GM23338 (cell line): ENCODE results near the gene STRN. TPM values are rescaled to one million over a fixed set of nuclear protein-coding genes. Genes with fewer than 3 reads are reported as not detected.
"Not testable (repeated sequence)": the region's sequence is repeated elsewhere in the genome, so short reads cannot be mapped to it uniquely, and the experiment has no call there.

Experiments used
- ATAC-seq: fragments of 200-7000 bp; cut with Tn5 transposase; 3 replicates; pipeline ENCODE4 v1.9.1; 2020
- DNase-seq: peaks from one replicate; pipeline ENCODE4 v3.0.0-alpha.2; 2015; ENCODE audit warnings: low spot score
- H2AFZ ChIP-seq: fragments of 200-600 bp; sonication (generic); 2 replicates; pipeline ENCODE4 v1.8.0; 2016; ENCODE audit warnings: antibody characterized with exemption, mild to moderate bottlenecking, moderate library complexity
- H3F3A ChIP-seq: fragments of 200-600 bp; sonication (generic); replicated peaks from 2 replicates; pipeline ENCODE4 v1.8.0; 2017; ENCODE audit warnings: antibody characterized with exemption, mixed run types, low read depth
- H3K27ac ChIP-seq: fragments of 200-600 bp; sonication (generic); 2 replicates; pipeline ENCODE4 v1.6.1; 2016; ENCODE audit warnings: low read depth
- H3K27me3 ChIP-seq: fragments of 200-600 bp; sonication (generic); 2 replicates; pipeline ENCODE4 v1.8.0; 2016; ENCODE audit warnings: mild to moderate bottlenecking, mixed run types, moderate library complexity; ENCODE audit not compliant: insufficient read depth
- H3K36me3 ChIP-seq: fragments of 200-600 bp; sonication (generic); 2 replicates; pipeline ENCODE4 v1.8.0; 2016; ENCODE audit warnings: mild to moderate bottlenecking; ENCODE audit not compliant: insufficient read depth
- H3K4me1 ChIP-seq: fragments of 200-600 bp; sonication (generic); 2 replicates; pipeline ENCODE4 v1.8.0; 2016; ENCODE audit warnings: mild to moderate bottlenecking, moderate library complexity; ENCODE audit not compliant: insufficient read depth
- H3K4me2 ChIP-seq: fragments of 200-600 bp; sonication (generic); 2 replicates; pipeline ENCODE4 v1.7.1; 2017; ENCODE audit warnings: mixed run types
- H3K4me3 ChIP-seq: fragments of 200-600 bp; sonication (generic); 2 replicates; pipeline ENCODE4 v1.6.1; 2016; ENCODE audit warnings: mixed run types
- H3K79me2 ChIP-seq: fragments of 200-600 bp; sonication (generic); replicated peaks from 2 replicates; pipeline ENCODE4 v1.8.0; 2017; ENCODE audit warnings: mild to moderate bottlenecking; ENCODE audit not compliant: insufficient read depth
- H3K9me2 ChIP-seq: fragments of 200-600 bp; sonication (generic); 2 replicates; pipeline ENCODE4 v1.8.0; 2017; ENCODE audit not compliant: insufficient read depth
- H4K20me1 ChIP-seq: fragments of 200-600 bp; sonication (generic); replicated peaks from 2 replicates; pipeline ENCODE4 v1.8.0; 2017; ENCODE audit warnings: mild to moderate bottlenecking; ENCODE audit not compliant: insufficient read depth
- H3K27ac Mint-ChIP-seq: 2 replicates; pipeline ENCODE4 v1.8.0; 2020; ENCODE audit warnings: inconsistent platforms, mild to moderate bottlenecking, moderate library complexity, mixed read lengths
- H3K27me3 Mint-ChIP-seq: 3 replicates; pipeline ENCODE4 v1.8.0; 2022; ENCODE audit warnings: low read depth, mild to moderate bottlenecking, moderate library complexity, mixed read lengths, inconsistent platforms; ENCODE audit not compliant: insufficient read depth, poor library complexity
- H3K36me3 Mint-ChIP-seq: 3 replicates; pipeline ENCODE4 v1.8.0; 2021; ENCODE audit warnings: low read depth, mild to moderate bottlenecking, inconsistent platforms, moderate library complexity, mixed read lengths
- H3K4me1 Mint-ChIP-seq: 3 replicates; pipeline ENCODE4 v1.8.0; 2020; ENCODE audit warnings: mild to moderate bottlenecking, inconsistent platforms, mixed read lengths
- H3K4me3 Mint-ChIP-seq: 3 replicates; pipeline ENCODE4 v1.8.0; 2021; ENCODE audit warnings: moderate library complexity, mild to moderate bottlenecking, inconsistent platforms, mixed read lengths
- H3K9me3 Mint-ChIP-seq: 3 replicates; pipeline ENCODE4 v1.8.0; 2020; ENCODE audit warnings: moderate library complexity, mild to moderate bottlenecking, inconsistent platforms, mixed read lengths
- CTCF ChIP-seq, 2 experiments: fragments of 200-600 bp in 1 of 2; sonication (generic) in 1 of 2; conservative IDR thresholded peaks; 2 replicates each; pipeline versions ENCODE4 v1.5.1 to v1.6.1; 2016 to 2017; ENCODE audit warnings: antibody characterized with exemption in 2 of 2, low read depth in 2 of 2, mild to moderate bottlenecking in 2 of 2, moderate library complexity in 1 of 2
- NANOG ChIP-seq: IDR thresholded peaks from 2 replicates; pipeline ENCODE4 v1.6.1; 2016; ENCODE audit warnings: antibody characterized with exemption, borderline replicate concordance
- polyA plus RNA-seq: library from polyadenylated mRNA; unstranded; fragments of >200 nt; fragmentation: Nextera tagmentation; extraction: Ambion mirVana; gene quantifications from 2 replicates; pipeline ENCODE4 v1.2.1, GENCODE V29; 2016
- total RNA-seq: library from RNA; depleted of rRNA; stranded (reverse); fragments of >200 nt; shearing (Covaris generic); gene quantifications from 2 replicates; pipeline ENCODE4 v1.2.3, GENCODE V29; 2014
- TF ChIP-seq, protein P1 (sequence below): fragments of 250-450 bp; sonication (Bioruptor Pico); IDR thresholded peaks from 2 replicates; pipeline ENCODE4 v1.5.0; 2020; ENCODE audit warnings: mild to moderate bottlenecking, moderate library complexity

The STRN gene
- total and polyA plus RNA-seq, 2 experiments from 2014 or later = 16.1 to 34.5 TPM

- not testable (repeated sequence) for H3K4me3 ChIP-seq, H2AFZ ChIP-seq, H3K9me3 Mint-ChIP-seq, H3K9me2 ChIP-seq, H4K20me1 ChIP-seq, H3K36me3 ChIP-seq, H3K4me3 Mint-ChIP-seq, H3F3A ChIP-seq, H3K27me3 ChIP-seq, ATAC-seq, H3K27me3 Mint-ChIP-seq
- Mint-ChIP-seq H3K36me3 (peaks cover 22% of the 10 kb centered on the region), H3K4me1 (peaks cover 22% of the 10 kb centered on the region), H3K27ac (peak overlapping the region; percentile 69; the same call in 1 of the 2 replicates)
- H3K4me1 ChIP-seq = peaks cover 29% of the 10 kb centered on the region; the same call in 1 of the 2 replicates
- H3K79me2 ChIP-seq = peaks cover 37% of the 10 kb centered on the region
- peak overlapping the region; percentile 8 for H3K4me2 ChIP-seq
- H3K27ac ChIP-seq = peak overlapping the region; percentile 67; the same call in 1 of the 2 replicates
- peak; percentile 32 for DNase-seq
- TF ChIP-seq NANOG = 0 out of 2 replicates have a peak, but pooled peaks have one; percentile 44
These were observed 39.9 kb downstream of the STRN start for GRCh38 chr2:36926175-36927132.

GRCh38 chr2:36922629-36923028, 43.7 kb downstream of the STRN start:
- H3K36me3 ChIP-seq, H3K9me2 ChIP-seq, H3K27me3 ChIP-seq, H2AFZ ChIP-seq, H3K4me2 ChIP-seq, H3F3A ChIP-seq, ATAC-seq, H3K27me3 Mint-ChIP-seq, H4K20me1 ChIP-seq, H3K27ac ChIP-seq, DNase-seq, H3K4me3 ChIP-seq, H3K4me3 Mint-ChIP-seq, H3K9me3 Mint-ChIP-seq: not testable (repeated sequence)
- H3K4me1 ChIP-seq = peaks cover 31% of the 10 kb centered on the region
- Mint-ChIP-seq H3K4me1 (peaks cover 26% of the 10 kb centered on the region), H3K36me3 (peaks cover 22% of the 10 kb centered on the region), H3K27ac (peak overlapping the region; percentile 66; the same call in 1 of the 2 replicates)
- H3K79me2 ChIP-seq = peaks cover 16% of the 10 kb centered on the region

- no peak overlapping the region for H3K4me3 ChIP-seq
- ATAC-seq (no peak), DNase-seq (no peak)
- H3K4me3 Mint-ChIP-seq = no peak overlapping the region
- H3K27ac Mint-ChIP-seq = no peak overlapping the region
- no peaks in the 10 kb centered on the region for H4K20me1 ChIP-seq
- H3K36me3 ChIP-seq = peaks cover 5% of the 10 kb centered on the region; the same call in 1 of the 2 replicates
- H2AFZ ChIP-seq = no peak overlapping the region
- H3K4me1 ChIP-seq = peaks cover 30% of the 10 kb centered on the region
- H3K36me3 Mint-ChIP-seq = peaks cover 22% of the 10 kb centered on the region
- no peaks in the 10 kb centered on the region for H3K9me3 Mint-ChIP-seq
- peaks cover 21% of the 10 kb centered on the region for H3K79me2 ChIP-seq
- no peak overlapping the region for H3K27ac ChIP-seq
- TF ChIP-seq, protein P1, sequence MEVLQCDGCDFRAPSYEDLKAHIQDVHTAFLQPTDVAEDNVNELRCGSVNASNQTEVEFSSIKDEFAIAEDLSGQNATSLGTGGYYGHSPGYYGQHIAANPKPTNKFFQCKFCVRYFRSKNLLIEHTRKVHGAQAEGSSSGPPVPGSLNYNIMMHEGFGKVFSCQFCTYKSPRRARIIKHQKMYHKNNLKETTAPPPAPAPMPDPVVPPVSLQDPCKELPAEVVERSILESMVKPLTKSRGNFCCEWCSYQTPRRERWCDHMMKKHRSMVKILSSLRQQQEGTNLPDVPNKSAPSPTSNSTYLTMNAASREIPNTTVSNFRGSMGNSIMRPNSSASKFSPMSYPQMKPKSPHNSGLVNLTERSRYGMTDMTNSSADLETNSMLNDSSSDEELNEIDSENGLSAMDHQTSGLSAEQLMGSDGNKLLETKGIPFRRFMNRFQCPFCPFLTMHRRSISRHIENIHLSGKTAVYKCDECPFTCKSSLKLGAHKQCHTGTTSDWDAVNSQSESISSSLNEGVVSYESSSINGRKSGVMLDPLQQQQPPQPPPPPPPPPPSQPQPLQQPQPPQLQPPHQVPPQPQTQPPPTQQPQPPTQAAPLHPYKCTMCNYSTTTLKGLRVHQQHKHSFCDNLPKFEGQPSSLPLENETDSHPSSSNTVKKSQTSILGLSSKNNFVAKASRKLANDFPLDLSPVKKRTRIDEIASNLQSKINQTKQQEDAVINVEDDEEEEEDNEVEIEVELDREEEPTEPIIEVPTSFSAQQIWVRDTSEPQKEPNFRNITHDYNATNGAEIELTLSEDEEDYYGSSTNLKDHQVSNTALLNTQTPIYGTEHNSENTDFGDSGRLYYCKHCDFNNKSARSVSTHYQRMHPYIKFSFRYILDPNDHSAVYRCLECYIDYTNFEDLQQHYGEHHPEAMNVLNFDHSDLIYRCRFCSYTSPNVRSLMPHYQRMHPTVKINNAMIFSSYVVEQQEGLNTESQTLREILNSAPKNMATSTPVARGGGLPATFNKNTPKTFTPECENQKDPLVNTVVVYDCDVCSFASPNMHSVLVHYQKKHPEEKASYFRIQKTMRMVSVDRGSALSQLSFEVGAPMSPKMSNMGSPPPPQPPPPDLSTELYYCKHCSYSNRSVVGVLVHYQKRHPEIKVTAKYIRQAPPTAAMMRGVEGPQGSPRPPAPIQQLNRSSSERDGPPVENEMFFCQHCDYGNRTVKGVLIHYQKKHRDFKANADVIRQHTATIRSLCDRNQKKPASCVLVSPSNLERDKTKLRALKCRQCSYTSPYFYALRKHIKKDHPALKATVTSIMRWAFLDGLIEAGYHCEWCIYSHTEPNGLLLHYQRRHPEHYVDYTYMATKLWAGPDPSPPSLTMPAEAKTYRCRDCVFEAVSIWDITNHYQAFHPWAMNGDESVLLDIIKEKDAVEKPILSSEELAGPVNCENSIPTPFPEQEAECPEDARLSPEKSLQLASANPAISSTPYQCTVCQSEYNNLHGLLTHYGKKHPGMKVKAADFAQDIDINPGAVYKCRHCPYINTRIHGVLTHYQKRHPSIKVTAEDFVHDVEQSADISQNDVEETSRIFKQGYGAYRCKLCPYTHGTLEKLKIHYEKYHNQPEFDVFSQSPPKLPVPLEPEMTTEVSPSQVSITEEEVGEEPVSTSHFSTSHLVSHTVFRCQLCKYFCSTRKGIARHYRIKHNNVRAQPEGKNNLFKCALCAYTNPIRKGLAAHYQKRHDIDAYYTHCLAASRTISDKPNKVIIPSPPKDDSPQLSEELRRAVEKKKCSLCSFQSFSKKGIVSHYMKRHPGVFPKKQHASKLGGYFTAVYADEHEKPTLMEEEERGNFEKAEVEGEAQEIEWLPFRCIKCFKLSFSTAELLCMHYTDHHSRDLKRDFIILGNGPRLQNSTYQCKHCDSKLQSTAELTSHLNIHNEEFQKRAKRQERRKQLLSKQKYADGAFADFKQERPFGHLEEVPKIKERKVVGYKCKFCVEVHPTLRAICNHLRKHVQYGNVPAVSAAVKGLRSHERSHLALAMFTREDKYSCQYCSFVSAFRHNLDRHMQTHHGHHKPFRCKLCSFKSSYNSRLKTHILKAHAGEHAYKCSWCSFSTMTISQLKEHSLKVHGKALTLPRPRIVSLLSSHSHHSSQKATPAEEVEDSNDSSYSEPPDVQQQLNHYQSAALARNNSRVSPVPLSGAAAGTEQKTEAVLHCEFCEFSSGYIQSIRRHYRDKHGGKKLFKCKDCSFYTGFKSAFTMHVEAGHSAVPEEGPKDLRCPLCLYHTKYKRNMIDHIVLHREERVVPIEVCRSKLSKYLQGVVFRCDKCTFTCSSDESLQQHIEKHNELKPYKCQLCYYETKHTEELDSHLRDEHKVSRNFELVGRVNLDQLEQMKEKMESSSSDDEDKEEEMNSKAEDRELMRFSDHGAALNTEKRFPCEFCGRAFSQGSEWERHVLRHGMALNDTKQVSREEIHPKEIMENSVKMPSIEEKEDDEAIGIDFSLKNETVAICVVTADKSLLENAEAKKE (CRISPR knock-in tag) = no peak
- TF ChIP-seq NANOG = no peak
- TF ChIP-seq CTCF (conservative IDR thresholded peaks at IDR 0.05; ENCODE audit: low read depth in 2 of 2) = no peak
- H3K4me1 Mint-ChIP-seq = peaks cover 24% of the 10 kb centered on the region
- no peaks in the 10 kb centered on the region for H3K27me3 ChIP-seq
- peaks cover 2% of the 10 kb centered on the region for H3K27me3 Mint-ChIP-seq
- no peak overlapping the region for H3K4me2 ChIP-seq
- H3K9me2 ChIP-seq = no peaks in the 10 kb centered on the region
- no peaks in the 10 kb centered on the region for H3F3A ChIP-seq
These were observed 44.4 kb downstream of the STRN start for GRCh38 chr2:36921984-36922383.
